Inferior parietal cortex (tissue), 1 donor: ENCODE data around the gene ALOX12.

Experiments
- DNase-seq: peaks from one replicate; pipeline ENCODE4 v3.0.0-alpha.2; 2016; ENCODE audit errors: extremely low spot score

ALOX12 gene

DNA sequence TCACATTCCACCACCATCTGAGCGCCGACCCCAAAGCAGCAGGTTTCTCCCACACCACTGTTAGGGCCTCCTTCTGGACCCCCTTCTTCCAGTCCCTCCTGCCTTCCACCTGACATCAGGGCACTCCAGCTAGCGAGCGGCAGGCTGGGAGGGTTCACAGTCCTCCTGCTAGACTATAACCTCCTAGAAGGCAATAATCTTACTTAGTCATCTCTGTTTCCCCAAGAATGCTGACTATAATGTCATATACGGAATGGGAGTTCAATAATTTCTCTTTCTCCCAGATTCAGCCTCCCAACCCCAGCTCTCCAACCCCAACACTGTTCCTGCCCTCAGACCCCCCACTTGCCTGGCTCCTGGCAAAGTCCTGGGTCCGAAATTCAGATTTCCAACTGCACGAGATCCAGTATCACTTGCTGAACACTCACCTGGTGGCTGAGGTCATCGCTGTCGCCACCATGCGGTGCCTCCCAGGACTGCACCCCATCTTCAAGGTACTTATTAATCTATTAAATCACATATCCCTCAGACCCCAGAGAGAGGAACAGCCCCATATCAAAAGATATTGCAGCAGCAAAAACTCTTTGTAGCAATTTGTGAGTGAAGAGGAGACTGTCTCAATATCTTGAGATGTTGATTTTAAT is 5.6 kb downstream of the ALOX12 start:
- DNase-seq = no peak

DNA sequence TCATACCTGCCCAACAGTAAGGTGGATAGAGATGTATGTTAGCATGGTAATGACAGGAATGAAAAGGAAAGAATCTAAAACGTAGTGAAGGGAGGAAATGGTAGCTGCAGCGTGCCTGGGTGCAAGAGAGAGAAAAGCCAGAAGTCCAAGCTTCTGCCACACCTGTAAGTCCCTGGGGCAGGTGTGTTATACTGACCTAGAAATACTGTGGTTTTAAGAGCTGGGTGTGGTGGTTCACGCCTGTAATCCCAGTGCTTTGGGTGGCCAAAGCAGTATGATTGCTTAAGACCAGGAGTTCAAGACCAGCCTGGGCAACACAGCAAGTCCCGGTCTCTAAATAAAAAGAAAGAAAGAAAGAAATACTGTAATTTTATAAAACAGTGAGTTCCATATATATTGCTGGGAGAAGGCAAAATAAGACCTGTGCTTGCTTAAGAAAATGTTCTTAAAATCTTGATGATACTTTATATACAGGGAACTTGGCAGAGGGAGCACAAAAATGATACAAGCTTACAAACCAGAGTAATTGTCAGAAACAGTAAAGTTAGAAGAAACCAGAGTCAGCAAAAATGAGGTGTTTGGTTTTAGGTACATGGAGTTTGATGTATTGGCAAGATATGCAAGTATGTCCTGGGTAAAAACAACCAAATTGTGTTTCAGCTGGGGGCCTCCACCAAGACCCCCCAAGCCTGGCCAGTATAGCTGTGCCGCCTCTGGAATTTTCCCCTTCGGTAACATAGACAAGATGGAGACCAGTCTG is 6.6 kb downstream of the ALOX12 start:
- DNase-seq = no peak

DNA sequence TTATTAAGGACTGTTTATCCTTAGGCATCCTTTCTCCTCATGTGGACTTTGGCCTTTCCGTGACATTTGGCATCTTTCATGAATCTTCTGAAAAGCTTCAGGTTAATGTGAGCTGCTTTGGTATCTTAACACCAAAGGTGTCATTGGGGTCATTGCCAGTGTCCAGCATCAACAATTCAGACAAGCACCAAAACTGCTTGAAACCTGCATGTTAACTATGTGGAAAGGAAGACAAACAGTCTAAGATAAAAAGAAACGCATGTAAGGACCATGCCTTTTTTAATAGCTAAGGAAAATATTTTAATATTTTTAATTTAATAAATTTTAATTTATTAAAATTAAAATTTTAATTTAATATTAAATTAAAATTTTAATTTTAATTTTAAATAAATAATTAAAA is 7.9 kb downstream of the ALOX12 start:
- no peak for DNase-seq

DNA sequence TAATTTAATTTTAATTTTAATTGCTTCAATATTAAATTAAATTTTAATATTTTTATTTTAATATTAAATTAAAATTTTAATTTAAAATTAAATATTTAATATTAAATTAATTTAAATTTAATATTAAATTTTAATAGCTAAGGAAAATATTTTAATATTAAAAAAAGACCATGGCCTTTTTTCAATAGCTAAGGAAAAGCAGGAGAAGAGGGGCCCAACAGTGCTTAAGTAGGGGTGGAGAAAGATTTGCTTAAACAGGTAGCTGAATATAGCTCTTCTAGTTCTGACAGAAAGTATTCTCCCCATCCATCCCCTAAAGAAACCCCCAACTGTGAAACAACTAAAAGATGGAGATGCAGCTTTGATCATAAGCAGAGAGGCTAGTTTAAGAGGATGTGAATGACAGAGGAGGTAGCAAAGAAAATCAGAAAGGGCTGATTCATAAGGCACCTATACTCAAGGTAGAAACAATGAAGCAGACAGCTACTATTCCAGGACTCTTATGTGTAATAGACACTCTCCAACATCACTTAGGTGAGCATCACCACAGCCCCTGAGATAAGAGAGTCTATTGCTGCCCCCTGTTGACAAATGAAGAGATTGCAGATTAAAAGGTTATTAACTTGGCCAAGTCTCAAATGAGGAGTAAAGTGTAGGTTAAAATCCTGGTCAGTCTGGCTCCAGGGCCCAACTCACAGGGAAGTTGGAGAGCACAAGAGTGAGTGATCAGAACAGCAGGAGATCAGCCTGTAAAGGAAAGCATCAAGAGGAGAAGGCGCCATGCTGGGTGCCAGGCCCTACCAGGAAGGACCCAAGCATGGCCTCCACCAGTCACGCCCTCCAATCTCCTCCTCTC is 8.8 kb downstream of the ALOX12 start:
- peak; percentile 88 for DNase-seq

DNA sequence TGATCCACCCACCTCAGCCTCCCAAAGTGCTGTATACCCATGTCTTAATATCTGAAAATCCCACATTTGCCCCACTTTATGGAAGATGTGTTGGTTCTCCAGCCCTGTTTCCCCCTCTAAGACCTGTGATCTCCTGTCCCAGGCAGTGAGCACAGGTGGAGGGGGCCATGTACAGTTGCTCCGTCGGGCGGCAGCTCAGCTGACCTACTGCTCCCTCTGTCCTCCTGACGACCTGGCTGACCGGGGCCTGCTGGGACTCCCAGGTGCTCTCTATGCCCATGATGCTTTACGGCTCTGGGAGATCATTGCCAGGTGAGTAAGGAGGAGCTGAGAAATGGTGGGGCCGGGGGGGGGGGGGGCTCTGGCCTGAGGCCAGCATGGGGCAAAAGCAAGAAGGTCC is 9.9 kb downstream of the ALOX12 start:
- DNase-seq = no peak

DNA sequence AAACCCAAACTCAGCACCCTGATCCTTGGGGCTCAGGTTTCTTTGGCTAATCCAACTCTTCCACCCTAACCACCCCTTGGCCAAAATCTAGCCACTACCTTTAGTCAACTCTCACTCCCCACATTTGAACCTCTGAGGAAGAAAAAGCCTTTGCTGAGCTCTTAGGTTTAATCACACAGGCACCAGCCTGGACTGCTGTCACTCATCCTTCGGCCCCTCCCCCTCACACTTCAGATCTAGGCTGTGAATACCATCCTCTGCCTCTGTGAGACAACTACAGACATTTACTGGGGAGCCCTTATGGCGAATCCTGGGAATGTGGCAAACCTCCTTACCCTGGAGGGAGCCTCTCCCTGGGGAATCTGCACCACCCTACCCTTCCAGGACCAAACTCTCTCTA is 11.3 kb downstream of the ALOX12 start:
- no peak for DNase-seq

DNA sequence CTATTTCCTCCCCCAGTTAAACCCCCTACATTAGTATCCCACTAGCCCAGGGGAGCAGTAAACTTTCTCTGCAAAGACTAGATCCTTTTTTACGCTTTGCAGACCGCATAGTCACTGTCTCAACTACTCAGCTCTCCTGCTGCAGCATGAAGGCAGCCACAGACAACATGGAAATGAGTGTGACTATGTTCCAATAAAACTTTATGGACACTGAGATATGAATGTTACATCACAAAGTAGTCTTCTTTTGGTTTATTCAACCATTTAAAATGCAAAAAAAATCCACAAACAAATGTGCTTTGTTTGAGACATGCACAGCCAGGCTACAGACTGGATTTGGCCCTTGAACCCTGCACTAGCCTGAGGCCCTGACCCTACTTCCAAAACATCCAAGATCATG is 14.7 kb downstream of the ALOX12 start:
- no peak for DNase-seq

DNA sequence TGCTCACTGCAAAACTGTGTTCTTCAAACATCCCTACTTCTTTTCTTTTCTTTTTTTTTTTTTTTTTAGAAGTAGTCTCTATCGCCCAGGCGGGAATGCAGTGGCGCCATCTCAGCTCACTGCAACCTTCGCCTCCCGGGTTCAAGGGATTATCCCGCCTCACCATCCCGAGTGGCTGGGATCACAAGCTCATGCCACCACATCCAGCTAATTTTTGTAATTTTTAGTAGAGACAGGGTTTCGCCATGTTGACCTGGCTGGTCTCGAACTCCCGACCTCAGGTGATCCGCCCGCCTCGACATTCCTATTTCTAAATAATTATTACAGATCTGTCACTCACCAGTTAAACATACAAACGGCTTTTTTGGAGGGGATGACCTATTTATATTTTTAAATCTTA is 15.6 kb downstream of the ALOX12 start:
- no peak for DNase-seq

DNA sequence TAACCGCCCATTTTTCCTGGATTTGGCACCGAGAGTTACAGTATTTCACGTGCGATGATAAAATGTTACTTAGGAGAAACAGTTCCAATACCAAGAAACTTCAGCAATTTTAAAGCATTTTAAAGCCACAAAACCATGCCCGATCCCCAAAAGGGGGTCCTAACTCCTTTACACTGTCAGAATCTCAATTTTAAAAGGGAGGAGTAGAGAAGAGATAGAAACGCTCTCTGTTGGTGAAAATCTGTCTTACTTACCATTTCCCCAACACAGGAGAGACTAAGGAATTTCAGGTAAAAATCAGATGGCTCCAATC is 16.0 kb downstream of the ALOX12 start:
- DNase-seq = no peak

DNA sequence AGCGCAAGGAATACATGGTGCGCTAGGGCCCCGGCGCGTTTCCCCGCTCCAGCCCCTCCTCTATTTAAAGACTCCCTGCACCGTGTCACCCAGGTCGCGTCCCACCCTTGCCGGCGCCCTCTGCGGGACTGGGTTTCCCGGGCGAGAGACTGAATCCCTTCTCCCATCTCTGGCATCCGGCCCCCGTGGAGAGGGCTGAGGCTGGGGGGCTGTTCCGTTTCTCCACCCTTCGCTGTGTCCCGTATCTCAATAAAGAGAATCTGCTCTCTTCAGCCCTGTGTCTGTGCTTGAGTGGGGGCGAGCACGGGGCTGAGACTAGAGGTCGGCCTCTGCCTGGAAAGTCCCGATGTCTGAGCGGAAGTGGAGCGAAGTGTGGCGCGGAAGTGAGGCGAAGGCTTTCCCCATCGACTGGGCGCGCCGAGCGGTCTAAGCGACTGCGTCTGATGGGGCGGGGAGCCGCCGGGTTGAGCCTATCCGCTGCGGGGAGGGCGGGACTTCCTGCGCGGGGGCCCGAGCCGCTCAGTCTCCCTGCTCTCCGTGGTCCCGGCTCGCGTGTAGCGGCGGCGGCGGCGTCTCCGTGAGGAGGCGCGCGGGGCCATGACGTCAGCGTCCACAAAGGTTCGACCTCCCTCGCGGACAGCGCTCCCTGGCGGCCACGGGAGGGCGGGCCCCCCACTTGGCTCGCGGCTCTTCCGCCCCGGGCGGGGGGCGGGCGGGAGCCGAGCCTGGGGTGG is 18.6 kb downstream of the ALOX12 start:
- peak; percentile 94 for DNase-seq

DNA sequence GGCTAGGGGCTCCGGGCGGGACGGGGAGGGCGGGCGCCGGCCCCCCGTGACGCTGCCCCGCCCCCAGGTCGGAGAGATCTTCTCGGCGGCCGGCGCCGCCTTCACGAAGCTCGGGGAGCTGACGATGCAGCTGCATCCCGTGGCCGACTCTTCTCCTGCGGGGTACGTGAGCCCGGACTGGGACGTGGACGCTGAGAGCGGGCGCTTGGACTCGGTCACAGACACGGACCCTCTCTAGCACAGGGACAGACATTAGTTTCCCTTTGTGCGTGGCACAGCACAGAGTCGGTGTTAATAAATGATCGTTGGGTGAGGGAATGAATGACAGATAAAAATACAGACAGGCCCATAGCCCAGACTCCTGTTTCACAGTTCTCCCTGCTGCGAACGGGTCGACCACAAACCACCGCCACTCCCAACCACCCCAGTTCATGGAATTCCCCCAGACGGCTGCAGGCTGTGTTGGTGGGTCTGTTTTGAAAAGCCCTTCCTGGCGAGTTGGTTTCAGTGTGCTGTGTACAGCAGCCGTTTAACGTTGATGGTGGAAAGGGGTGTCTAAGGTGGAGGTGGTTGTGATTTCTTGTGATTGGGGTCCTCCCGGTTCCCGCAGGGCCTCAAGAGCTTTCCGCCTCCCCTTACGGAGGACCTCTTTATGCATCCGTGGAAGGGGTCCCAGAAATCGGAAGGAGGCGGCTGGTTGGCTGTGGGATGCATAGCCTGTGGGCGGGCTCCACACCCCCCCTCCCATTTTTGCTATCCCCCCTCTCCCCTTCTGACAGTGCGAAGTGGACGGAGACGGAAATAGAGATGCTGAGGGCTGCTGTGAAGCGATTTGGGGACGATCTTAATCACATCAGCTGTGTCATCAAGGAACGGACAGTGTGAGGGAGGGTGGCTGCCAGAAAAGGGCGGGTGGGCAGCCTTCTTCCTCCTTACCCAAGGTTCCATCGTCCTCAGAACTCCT is 19.4 kb downstream of the ALOX12 start:
- DNase-seq = peak; percentile 44

DNA sequence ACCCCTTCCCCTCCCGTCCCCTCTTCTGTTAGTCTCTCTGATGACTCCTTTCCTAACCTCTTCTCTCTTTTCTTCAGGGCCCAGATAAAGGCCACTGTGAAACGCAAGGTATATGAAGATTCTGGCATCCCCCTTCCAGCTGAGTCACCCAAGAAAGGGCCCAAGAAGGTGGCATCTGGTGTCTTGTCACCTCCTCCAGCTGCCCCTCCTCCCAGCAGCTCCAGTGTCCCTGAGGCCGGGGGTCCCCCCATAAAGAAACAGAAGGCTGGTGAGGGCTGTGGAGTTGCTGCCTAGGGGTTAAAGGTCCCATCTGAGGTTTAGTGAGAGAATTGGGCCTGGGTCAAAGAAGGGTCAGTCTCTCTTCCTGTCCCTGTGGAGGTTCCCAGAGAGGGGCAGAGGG is 20.6 kb downstream of the ALOX12 start:
- DNase-seq = no peak

DNA sequence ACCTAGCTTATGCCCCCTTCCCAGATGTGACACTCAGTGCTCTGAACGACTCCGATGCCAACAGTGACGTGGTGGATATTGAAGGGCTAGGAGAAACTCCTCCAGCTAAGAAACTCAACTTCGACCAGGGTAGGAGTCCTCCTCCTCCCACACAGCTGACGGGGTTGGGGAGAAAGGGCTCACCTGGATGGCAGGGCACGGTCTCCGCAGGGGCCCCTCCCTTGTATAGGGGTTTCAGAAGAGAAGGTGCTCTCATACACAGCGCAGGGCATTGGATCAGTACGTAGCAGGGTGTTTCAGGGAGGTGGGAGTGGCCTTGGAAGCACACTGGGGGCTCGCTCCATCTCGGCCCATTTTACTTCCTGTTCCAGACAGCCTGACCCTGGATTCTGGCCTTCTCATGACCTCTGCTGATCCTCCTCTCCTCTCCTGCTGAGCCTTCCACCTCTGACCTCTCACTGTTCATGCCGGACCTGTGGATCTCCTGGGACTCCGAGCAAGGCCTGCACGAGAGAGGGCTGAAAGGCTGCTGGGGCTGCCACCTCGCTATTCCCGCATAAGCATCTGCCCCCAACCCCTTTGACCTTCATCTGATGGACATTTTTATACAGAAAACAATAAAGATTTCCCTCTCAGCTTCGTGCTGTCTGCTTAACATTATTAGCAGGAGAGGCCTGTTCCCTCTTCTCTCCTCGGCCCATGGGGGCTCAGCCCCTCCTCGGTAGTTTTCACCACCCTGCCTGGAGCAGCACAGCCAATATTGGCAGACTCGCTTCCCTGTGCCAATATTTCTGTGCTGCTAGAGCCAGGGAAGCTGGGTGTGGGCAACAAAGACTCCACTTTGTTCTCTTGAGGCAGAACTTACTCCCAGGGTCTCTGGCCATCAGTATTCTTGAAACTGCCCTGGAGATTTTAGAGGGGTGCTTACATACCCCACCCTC is 21.3 kb downstream of the ALOX12 start:
- no peak for DNase-seq

DNA sequence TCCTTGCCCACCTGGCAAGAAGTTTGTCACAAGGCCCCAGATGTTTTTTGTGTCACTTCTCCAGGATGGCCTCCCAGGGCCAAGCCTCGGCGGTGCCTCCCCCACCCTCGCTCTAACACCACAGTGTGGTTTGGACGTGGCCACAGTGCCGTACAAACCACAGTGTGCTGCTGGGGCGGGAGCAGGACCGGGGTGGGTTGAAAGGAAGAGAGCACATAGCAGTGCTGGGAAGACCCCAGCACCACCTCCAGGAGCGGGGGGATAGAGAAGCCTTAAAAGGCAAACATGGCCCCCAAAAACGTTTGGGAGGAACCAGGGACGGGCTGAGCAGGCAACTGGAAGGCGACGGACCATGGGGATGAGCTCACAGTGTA is 22.0 kb downstream of the ALOX12 start:
- no peak for DNase-seq

DNA sequence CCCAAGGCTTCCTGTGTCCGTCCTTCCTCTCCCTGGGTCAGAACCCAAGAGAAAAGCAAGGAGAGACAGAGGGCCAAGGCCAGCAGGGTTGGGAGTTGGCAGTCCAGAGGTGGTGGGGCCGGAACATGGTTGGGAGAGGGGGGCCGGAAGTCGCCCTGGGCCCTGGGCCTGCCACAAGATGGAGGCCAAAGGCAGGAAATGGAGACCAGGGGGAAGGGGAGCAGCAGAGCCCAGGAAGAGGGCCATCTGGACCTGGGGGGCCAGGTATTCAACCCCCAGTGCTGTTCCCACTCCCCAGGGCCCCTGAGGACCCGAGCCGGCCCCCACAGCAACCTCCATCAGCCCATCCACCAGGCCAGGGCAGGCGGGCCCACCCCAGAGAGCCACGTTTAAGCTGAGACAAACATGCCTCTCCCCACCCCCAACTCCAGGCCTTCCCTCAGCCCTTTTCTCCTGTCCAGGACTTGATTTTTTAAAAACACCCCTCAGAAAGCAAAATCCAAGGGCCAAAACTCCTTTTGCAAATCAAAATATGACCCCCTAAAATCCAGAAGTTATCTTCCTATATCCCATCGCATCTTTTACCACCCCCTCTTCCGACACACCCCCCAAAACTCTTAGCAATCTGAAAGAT is 22.6 kb downstream of the ALOX12 start:
- no peak for DNase-seq

DNA sequence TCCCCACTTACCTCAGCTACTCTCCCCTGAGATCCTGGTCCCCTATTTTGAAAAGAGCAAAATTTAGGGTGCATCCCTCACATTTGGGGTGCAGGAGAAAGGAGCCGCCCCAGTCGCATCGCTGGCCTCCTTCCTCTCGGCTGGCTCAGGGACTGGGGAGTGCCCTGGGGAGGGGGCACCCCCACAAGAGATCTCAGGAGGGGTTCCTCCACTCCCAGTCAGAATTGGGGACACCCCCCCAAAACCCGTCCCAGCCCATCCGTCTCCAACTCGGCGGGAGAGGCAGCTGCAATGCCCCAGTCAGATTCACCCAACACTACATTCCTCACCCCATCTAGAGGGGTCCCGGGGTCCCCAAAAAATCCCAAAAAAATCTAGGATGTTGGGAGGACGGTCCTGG is 23.5 kb downstream of the ALOX12 start:
- no peak for DNase-seq

DNA sequence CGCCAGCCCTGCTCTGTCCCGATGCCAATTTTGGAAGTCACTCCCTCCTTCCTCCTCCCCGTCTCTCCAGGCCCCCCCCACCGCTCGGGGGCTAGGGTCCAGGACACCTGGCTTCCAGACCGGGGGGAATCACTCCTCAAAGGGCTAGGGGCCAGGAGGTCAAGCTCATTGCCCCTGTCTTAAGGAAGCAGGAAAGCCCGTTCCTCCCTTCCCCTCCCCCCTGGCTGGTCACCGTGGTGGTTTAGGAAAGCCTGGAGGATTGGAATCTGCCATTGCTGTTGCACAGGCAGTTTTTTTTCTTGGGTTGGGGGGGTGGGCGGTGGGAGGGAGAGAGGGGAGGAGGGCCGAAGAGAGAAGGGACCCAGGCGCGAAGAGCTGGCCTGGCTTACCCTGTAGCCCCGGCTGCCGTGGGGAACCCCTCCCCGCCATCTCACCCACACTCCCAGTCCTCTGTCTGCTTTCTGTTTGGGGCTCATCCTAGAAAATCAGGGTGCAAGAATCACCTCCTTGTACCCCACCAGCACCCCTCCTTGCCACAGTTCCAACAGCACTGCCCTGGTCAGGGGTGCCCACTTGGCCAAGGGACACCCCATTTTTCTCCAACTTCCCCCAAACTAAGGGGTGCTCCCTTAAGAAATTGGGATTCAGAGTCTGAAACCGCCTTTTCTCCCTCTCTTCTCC is 24.1 kb downstream of the ALOX12 start:
- no peak for DNase-seq

DNA sequence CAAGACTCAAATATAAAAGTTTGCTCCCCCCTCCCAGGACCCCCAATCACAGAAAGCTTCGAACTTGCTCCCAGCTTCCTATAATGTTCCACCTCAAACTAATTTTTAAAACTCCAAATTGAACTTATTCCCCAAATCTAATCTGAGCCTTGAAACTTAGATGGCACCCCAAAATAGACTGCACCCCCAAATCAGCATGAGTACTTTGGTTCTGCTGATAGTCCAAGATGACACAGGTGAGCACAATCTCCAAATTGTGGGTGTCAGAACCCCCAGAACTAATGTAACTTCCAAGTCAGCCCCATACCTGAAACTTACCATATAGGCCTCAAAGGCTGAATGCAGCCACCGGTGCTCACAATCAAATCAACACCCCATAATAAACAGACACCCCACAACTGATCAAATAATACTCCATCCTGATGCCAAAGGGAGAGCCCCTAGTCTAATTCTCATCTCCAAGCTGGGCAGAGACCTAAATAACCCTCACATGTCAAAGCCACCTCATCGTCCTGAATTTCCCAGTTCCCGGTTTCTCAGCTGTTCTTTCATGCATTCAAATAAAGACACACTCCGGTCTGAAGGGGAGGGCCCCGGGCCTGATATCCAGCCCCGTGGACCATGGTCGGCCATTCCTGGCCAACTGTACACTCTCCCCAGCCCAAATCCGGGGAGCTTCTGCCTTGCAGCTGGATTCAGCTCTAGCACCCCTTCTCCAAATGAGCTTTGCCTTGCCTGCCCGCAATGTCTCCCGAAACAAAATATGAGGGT is 25.2 kb downstream of the ALOX12 start:
- DNase-seq = no peak
